LNCaP clone FGC (cell line): ENCODE data around the gene SGCA.

Experiments
- DNase-seq: peaks from one replicate; pipeline ENCODE4 v3.0.0-alpha.2; 2011; ENCODE audit warnings: low read depth
- H3K4me3 ChIP-seq: 2 replicates; pipeline ENCODE4 v1.5.1; 2011; ENCODE audit warnings: mild to moderate bottlenecking, low read depth, low read length, control low read depth
- CTCF ChIP-seq: IDR thresholded peaks from 2 replicates; pipeline ENCODE4 v1.5.1; 2012; ENCODE audit warnings: mild to moderate bottlenecking; ENCODE audit not compliant: control insufficient read depth, insufficient read depth; ENCODE audit errors: extremely low read depth

The SGCA gene

DNA sequence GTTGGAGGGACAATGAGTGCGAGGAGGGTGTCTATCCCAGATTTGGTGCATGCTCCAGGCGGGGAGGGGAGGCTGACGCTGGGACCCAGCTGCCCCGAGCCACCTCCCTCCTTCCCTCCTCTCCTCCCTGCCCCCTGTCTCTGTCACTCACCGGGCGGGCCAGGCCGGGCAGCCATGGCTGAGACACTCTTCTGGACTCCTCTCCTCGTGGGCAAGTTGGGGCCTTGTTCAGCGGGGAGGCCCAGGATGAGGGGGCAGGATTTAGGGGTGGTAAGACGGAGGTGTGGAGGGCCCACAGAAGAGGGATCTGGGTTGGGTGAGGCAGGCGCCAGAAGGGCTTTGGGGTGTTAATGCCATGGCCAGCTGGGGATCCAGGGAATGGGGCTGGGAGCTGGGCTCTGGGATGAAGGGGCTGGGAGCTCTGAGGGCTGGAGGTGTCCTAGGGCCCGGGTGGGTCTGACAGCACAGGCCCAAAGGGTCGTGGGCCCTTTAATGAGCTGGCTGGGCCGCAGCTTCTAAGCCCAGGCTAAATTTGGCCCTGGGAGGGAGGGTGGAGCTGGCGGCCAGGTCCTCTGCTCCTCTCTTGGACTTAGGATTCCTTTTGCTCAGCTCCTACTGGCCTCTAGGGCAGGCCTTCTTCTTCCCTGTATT is at the start of gene SGCA:
Gene SGCA (plus strand): TSS at position 139 of the 651 bp plus-strand sequence. CDS start 36 bp downstream, at position 175.
- H3K4me3 ChIP-seq = no peak within 1 kb of the TSS
- no peak for TF ChIP-seq CTCF

DNA sequence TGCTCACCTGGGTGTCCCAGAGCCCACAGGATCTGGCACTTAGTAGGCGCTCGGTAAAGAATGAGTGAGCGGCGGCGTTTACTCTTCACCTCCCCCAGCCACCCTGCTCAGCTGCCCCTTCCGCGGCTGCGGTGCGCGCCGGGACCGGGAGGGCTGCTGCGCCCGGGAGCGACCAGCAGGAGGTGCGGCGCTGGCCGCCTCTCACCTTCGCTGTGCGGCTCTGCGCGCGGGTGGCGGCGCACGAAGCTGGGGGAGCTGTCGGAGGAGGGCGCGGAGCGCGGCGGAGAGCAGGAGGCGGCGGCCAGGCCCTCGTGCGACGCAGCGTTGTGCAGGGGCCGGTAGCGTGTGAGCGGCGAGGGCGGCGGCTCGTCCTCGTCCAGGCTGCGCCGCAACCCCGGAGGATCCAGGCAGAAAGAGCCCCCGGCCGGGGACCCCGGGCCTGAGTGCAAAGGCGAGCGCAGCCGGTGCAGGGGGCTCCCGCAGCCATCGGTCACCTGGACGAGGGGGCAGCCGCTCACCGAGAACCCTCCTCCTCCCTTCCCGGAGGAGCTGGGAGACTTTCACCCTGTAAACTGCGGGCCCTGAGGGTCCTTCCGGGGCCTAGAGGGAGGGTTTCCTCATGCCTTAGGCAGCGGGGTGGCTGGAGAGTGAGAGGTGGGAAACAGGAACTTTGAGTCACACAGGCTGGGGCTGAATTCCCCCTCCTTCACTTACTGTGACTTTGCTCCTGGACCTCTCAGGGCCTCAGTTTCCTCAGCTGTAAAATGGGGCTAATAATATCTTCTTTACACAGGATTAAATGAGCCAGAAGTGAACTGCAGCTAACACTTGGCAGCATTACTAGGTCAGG is 48.4 kb upstream of the SGCA start:
- DNase-seq = no peak
- 0 out of 2 replicates have a peak, but pooled peaks have one; percentile 10 for TF ChIP-seq CTCF
- H3K4me3 ChIP-seq = no peak overlapping the region

More for the DNA sequence above, at the start of gene SGCA:
- no peak for DNase-seq

DNA sequence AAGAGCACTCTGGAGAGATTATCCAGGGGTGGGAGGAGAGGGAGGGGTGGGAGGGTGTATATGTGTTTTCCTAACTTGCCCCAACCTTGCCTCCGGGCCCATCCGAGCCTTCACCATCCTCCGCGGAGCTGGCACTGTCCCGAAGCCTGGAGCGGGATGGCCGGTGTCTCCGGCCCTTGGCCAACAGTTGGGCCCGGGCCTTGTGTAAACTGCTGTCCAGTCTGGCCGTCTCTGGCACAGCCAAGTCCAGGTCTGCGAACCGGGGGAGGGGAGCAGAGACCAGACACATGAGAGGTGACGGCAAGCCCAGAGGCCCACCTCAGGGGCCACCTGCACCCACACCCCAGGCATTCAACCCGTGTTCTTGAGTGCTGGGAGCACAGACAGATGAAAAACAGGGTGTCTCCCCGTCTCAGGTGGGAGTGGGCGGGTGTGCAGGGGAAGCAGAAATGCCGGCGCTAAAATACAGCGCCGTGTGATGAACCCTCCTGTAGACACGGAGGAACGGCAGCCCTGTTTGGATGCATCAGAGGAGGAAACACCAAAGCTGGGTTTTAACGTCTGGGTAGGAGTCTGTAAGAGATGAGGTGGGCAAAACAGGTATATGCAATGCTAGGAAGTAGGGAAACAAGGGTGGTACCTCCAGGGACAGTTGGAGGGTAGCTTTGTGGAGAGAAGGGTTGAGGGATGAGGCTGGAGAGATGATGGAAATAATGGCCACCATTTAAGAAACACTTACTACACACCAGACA is 47.6 kb upstream of the SGCA start:
- H3K4me3 ChIP-seq = no peak overlapping the region
- no peak for TF ChIP-seq CTCF
- DNase-seq = no peak

- no peak for TF ChIP-seq CTCF
- no peak overlapping the region for H3K4me3 ChIP-seq
- DNase-seq = no peak
Observed at GRCh38 chr17:50118828-50119218, 47.0 kb upstream of the SGCA start.

- no peak overlapping the region for H3K4me3 ChIP-seq
- no peak for DNase-seq
- TF ChIP-seq CTCF = no peak
Observed at GRCh38 chr17:50120475-50121253, 45.1 kb upstream of the SGCA start.

DNA sequence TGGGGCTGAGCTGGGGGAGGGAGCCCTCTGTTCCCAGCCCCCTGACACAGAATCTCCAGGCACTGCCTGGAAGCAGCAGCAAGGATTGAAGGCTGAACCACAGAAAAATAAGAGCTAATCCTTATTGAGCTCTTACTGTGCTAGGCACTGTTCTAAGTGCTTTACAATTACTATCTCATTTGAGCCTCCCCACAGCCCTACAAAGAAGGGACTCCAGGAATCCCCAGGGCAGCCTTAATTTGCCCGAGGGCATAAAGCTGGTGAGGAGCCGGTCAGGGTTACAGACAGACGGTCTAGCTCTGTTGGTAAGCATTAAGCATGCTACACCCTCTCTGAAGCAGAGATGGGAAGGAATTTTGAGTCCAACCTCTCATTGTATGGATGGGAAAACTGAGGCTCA is 42.9 kb upstream of the SGCA start:
- H3K4me3 ChIP-seq = no peak overlapping the region
- no peak for TF ChIP-seq CTCF
- no peak for DNase-seq
